Activated CD8-positive, alpha-beta T cell treated with anti-CD3 and anti-CD28 coated beads, Interleukin-2, amount 10 ng/mL, durations not matched to agents 7 days and 5 days (primary cell): ENCODE data around the gene FMO1. TPM values are rescaled to one million over a fixed set of nuclear protein-coding genes. Genes with fewer than 3 reads are reported as not detected.

ENCODE experiments used
- ATAC-seq: fragments of 150-1000 bp; cut with Tn5 transposase; one replicate; pipeline ENCODE4 v1.10.0; 2021; ENCODE audit warnings: moderate library complexity
- CTCF ChIA-PET: fragments of 350-600 bp; sonication (Branson Sonifier 250); formaldehyde crosslinking; loops from one replicate; lab custom pipeline; 2021; ENCODE audit warnings: antibody characterized with exemption; lab: Charles Lee
- POLR2A ChIA-PET: fragments of 350-600 bp; sonication (Branson Sonifier 250); formaldehyde crosslinking; loops from one replicate; lab custom pipeline; 2021; ENCODE audit warnings: antibody characterized with exemption; lab: Charles Lee
- DNase-seq: peaks from one replicate; pipeline ENCODE4 v3.0.0-alpha.2; 2020
- H3K27ac Mint-ChIP-seq: one replicate; pipeline ENCODE4 v1.8.0; 2021; ENCODE audit warnings: mild to moderate bottlenecking, mixed read lengths
- H3K27me3 Mint-ChIP-seq: one replicate; pipeline ENCODE4 v1.8.0; 2021; ENCODE audit warnings: low read depth, mixed read lengths
- H3K36me3 Mint-ChIP-seq: one replicate; pipeline ENCODE4 v1.8.0; 2021; ENCODE audit warnings: low read depth, mixed read lengths
- H3K4me1 Mint-ChIP-seq: one replicate; pipeline ENCODE4 v1.8.0; 2021; ENCODE audit warnings: low read depth, mixed read lengths
- H3K4me3 Mint-ChIP-seq: one replicate; pipeline ENCODE4 v1.8.0; 2021; ENCODE audit warnings: mild to moderate bottlenecking, mixed read lengths
- H3K9me3 Mint-ChIP-seq: one replicate; pipeline ENCODE4 v1.8.0; 2022; ENCODE audit warnings: mixed read lengths; ENCODE audit not compliant: insufficient read depth
- total RNA-seq, 2 experiments: library from RNA; stranded (reverse); gene quantifications; one replicate each; pipeline ENCODE4 v1.2.3, GENCODE V29; 2021

FMO1 gene, protein sequence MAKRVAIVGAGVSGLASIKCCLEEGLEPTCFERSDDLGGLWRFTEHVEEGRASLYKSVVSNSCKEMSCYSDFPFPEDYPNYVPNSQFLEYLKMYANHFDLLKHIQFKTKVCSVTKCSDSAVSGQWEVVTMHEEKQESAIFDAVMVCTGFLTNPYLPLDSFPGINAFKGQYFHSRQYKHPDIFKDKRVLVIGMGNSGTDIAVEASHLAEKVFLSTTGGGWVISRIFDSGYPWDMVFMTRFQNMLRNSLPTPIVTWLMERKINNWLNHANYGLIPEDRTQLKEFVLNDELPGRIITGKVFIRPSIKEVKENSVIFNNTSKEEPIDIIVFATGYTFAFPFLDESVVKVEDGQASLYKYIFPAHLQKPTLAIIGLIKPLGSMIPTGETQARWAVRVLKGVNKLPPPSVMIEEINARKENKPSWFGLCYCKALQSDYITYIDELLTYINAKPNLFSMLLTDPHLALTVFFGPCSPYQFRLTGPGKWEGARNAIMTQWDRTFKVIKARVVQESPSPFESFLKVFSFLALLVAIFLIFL
- not detected for total RNA-seq

DNA sequence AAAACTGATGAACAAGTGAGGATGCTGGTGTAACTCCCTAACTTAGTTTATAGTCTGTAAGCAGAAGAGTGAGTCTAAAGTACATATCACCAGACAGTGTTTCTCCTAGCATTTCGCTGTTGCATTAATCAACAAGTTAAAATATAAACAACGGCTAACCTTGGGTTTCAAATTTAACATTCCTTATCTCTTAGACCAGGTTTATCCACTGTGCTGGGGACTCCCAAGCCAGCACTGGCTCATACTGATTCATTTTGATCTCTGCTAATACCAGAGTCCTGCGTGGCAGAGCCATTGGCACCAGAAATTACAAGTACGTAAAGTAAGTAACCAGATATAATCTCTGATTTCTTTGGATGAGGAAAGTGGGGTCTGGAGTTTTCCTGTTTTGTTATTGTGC lies at the start of gene FMO1:
TSS of gene FMO1 (plus strand) at position 193 of the 400 bp plus-strand sequence. CDS start 9,594 bp downstream, outside the sequence.
- no peaks in the 10 kb centered on the region for H3K36me3 Mint-ChIP-seq
- no peak within 1 kb of the TSS for H3K27ac Mint-ChIP-seq
- CTCF ChIA-PET: interaction anchor here (4.5 kb wide), 1 partner anchor 65 kb away, joined by 17 read pairs; the partner anchor contains the start of gene FMO4
- peaks cover 39% of the 10 kb centered on the region for H3K27me3 Mint-ChIP-seq
- no peaks in the 10 kb centered on the region for H3K9me3 Mint-ChIP-seq
- no peak within 1 kb of the TSS for H3K4me3 Mint-ChIP-seq
- DNase-seq: no peak
- H3K4me1 Mint-ChIP-seq: peaks cover 18% of the 10 kb centered on the region
- POLR2A ChIA-PET: no interaction called here
- no peak for ATAC-seq

DNA sequence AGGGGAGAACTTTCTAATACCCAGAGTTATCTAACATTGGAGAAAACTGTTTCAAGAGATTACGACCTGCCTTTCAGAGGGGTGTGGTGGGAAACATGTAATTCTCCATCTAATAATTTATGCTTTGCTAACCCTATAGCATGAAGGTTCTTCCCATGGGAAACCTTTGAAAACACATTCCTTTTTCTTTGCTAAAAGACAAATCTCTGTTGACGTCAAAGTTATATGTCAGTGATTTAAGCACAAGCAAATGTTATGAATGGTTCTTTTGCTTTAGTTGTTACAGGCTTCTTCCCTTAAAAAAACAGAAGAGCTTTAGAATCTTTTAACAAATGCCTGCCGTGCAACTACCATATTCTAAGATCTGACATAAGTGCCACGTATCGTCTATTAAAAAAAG lies 44.0 kb upstream of the FMO1 start:
- H3K36me3 Mint-ChIP-seq: no peaks in the 10 kb centered on the region
- POLR2A ChIA-PET: no interaction called here
- H3K27me3 Mint-ChIP-seq: peaks cover 10% of the 10 kb centered on the region
- no peaks in the 10 kb centered on the region for H3K4me1 Mint-ChIP-seq
- H3K27ac Mint-ChIP-seq: no peak overlapping the region
- CTCF ChIA-PET: no interaction called here
- H3K4me3 Mint-ChIP-seq: no peak overlapping the region
- no peak for ATAC-seq
- H3K9me3 Mint-ChIP-seq: no peaks in the 10 kb centered on the region
- no peak for DNase-seq

DNA sequence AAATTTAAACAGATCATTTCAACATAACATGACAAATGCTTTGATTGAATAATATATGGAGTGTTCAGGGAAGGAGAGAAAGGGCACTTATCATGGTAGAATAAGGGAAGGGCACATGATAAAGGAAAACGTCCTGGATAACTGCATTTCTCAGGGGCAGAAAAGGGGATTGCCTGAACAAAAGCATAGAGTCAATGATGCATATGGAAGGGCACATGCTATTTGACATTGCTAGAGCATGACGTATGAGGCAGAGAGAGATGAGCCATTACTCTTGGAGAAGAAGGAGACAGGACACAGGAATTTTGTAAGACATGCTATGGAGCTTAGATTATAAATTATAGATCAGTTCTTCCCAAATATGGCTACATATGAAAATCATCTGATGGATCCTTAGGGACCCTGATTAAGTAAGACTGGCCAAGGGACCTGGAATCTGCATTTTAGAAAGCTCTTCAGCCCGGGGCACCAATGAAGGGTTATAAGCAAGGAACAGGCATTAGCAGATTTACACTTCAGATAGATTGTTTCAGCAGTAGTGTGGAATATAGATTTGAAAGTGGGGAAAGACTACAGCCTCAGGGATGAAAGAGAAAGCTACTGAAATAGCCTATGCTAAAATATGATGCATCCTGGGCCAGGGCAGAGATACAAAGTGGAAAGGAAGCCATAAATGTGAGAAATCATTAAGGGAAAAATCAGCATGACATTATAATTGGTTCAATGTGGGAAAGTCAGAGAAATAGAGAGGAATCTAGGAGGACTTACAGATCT lies 41.9 kb upstream of the FMO1 start:
- Mint-ChIP-seq H3K36me3 (no peaks in the 10 kb centered on the region), H3K27me3 (peaks cover 8% of the 10 kb centered on the region), H3K9me3 (no peaks in the 10 kb centered on the region), H3K4me1 (no peaks in the 10 kb centered on the region), H3K4me3 (no peak overlapping the region), H3K27ac (no peak overlapping the region)
- DNase-seq (no peak), ATAC-seq (no peak)
- POLR2A ChIA-PET: no interaction called here
- CTCF ChIA-PET: interaction anchor here (0.9 kb wide), 1 partner anchor 21 kb away, joined by 3 read pairs; no protein-coding TSS in a partner anchor

DNA sequence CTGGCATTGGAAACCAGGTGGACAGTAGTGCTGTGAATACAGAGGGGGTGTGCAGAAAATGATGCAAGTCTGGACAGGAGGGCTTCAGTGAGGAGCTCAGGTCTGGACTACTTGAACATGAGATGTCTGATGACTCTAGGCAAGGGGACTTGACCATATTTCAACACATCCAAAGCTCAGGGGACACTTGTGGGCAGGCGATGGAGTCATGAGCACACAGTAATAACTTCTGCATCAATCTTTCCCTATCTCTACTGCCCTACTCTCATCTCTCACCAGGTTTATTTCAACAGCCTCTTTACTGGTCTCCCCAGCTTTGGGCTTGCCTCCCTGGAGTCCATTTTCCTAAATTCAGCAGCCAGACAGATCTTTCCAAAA lies 41.3 kb upstream of the FMO1 start:
- Mint-ChIP-seq H3K27ac (no peak overlapping the region), H3K4me1 (no peaks in the 10 kb centered on the region), H3K27me3 (peaks cover 8% of the 10 kb centered on the region), H3K36me3 (no peaks in the 10 kb centered on the region), H3K4me3 (no peak overlapping the region), H3K9me3 (no peaks in the 10 kb centered on the region)
- CTCF ChIA-PET: no interaction called here
- POLR2A ChIA-PET: no interaction called here
- ATAC-seq (no peak), DNase-seq (no peak)

DNA sequence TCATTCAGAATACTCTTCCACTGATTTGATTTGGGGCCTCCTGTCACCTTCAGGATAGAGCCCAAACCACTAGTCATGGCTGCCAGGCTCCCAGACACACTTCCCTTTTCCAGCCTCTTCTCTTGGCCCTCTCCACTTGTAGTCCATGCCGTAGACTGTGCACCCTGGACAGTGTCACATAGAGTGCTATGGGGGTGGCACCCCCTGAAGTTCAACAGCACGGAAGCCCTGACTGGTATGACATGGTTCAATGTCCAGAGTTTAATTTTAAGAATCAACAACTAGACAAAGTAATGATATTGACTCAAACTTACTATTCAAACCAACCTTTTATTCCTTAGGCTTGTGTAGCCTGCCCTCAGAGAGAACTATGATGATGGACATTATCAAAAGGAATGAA lies 40.9 kb upstream of the FMO1 start:
- no peak overlapping the region for H3K27ac Mint-ChIP-seq
- DNase-seq (no peak), ATAC-seq (no peak)
- H3K4me3 Mint-ChIP-seq: no peak overlapping the region
- no peaks in the 10 kb centered on the region for H3K4me1 Mint-ChIP-seq
- H3K27me3 Mint-ChIP-seq: peaks cover 8% of the 10 kb centered on the region
- no peaks in the 10 kb centered on the region for H3K36me3 Mint-ChIP-seq
- POLR2A ChIA-PET: no interaction called here
- CTCF ChIA-PET: no interaction called here
- H3K9me3 Mint-ChIP-seq: no peaks in the 10 kb centered on the region

GRCh38 chr1:171210355-171210754 lies 37.9 kb upstream of the FMO1 start:
- DNase-seq: no peak
- ChIA-PET CTCF (interaction anchor here (1.2 to 1.4 kb wide), 2 partner anchors 17 to 35 kb away, joined by 4 to 5 read pairs; no protein-coding TSS in a partner anchor), POLR2A (no interaction called here)
- H3K27me3 Mint-ChIP-seq: peaks cover 3% of the 10 kb centered on the region
- H3K27ac Mint-ChIP-seq: no peak overlapping the region
- no peak for ATAC-seq
- no peaks in the 10 kb centered on the region for H3K9me3 Mint-ChIP-seq
- H3K4me3 Mint-ChIP-seq: no peak overlapping the region
- no peaks in the 10 kb centered on the region for H3K4me1 Mint-ChIP-seq
- no peaks in the 10 kb centered on the region for H3K36me3 Mint-ChIP-seq

- Mint-ChIP-seq H3K27me3 (peaks cover 3% of the 10 kb centered on the region), H3K4me3 (no peak overlapping the region), H3K36me3 (no peaks in the 10 kb centered on the region), H3K27ac (no peak overlapping the region), H3K4me1 (no peaks in the 10 kb centered on the region), H3K9me3 (no peaks in the 10 kb centered on the region)
- no peak for DNase-seq
- ATAC-seq: no peak
- ChIA-PET CTCF (no interaction called here), POLR2A (no interaction called here)
Observed at GRCh38 chr1:171212607-171213351, 35.5 kb upstream of the FMO1 start.

GRCh38 chr1:171213559-171214454 lies 34.5 kb upstream of the FMO1 start:
- Mint-ChIP-seq H3K36me3 (no peaks in the 10 kb centered on the region), H3K4me3 (no peak overlapping the region), H3K27me3 (peaks cover 3% of the 10 kb centered on the region), H3K4me1 (no peaks in the 10 kb centered on the region), H3K27ac (no peak overlapping the region), H3K9me3 (no peaks in the 10 kb centered on the region)
- no peak for ATAC-seq
- ChIA-PET POLR2A (no interaction called here), CTCF (interaction anchor here (1.3 kb wide), 1 partner anchor 13 kb away, joined by 4 read pairs; no protein-coding TSS in a partner anchor)
- DNase-seq: no peak

DNA sequence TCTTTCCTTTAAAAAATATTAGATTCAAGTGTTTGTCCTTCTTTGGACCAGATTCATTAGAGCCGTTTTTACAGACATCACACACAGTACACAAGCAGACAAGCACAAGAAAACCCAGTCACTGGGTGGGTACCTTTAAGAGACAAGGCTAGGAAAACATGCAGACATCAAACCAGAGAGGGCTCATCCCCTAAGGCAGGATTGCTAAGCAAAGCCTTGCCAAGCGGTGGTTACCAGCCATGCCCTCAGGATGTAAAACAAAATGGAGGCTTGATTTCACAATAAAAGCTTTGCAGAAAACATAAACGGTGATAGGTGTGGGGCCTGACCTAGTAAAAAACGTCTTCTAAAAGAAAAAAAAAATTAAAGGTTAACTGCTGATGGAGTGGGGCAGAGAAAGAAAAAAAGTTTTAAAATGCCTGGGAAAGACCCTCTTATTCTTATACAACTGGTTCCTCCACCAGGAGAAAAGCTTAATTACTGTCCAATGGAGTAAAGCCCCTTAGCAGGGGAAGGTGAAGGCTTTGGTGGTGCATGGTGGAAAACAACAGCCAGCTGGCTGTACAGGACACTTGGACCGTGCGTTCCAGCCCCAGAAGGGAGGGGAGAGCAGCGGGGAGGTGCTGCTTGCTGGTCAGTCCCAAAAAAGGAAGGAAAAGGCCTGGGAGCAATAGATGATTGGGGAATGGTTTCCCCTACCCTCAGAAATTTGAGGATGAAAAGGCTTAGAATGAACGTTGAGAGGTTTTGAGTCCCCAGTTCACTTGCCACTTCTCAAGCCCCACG lies 30.4 kb upstream of the FMO1 start:
- ChIA-PET CTCF (no interaction called here), POLR2A (no interaction called here)
- H3K4me1 Mint-ChIP-seq: no peaks in the 10 kb centered on the region
- H3K36me3 Mint-ChIP-seq: no peaks in the 10 kb centered on the region
- no peak for ATAC-seq
- H3K4me3 Mint-ChIP-seq: no peak overlapping the region
- H3K27me3 Mint-ChIP-seq: no peaks in the 10 kb centered on the region
- H3K27ac Mint-ChIP-seq: no peak overlapping the region
- H3K9me3 Mint-ChIP-seq: no peaks in the 10 kb centered on the region
- no peak for DNase-seq

DNA sequence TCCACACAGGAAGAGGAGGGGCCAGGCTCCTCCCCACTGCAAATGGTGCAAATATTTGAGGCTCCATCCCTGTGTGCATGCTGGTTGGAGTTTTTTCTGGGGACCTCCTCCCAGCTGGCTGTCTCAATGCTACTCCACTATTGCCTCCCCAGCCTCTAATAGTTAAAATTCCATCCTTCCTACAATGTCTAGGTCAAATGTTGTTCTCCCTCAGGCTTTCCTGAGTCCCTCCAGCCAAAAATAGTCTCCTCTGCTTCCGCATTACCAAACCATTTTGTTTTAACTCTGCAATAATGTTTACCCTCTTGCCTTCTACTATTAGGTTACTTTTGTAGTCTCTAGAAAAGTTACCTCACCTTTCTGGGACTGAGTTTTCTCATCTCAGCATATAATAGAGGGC lies 29.6 kb upstream of the FMO1 start:
- Mint-ChIP-seq H3K27me3 (no peaks in the 10 kb centered on the region), H3K27ac (no peak overlapping the region), H3K4me3 (no peak overlapping the region), H3K4me1 (no peaks in the 10 kb centered on the region), H3K9me3 (no peaks in the 10 kb centered on the region), H3K36me3 (no peaks in the 10 kb centered on the region)
- ChIA-PET CTCF (no interaction called here), POLR2A (no interaction called here)
- ATAC-seq (no peak), DNase-seq (no peak)
